Stimulated activated CD4-positive, alpha-beta T cell treated with anti-CD3 and anti-CD28 coated beads, Interleukin-12 subunit alpha, Interleukin-12 subunit beta, amount 100 ng/mL, for 48 hours (primary cell): ENCODE data around the gene SEL1L.
"Not testable (repeated sequence)": the region's sequence is repeated elsewhere in the genome, so short reads cannot be mapped to it uniquely, and the experiment has no call there.

Experiments
- DNase-seq, 3 donors: peaks; one replicate each; pipeline ENCODE4 v3.0.0-alpha.2; 2020; ENCODE audit warnings: low read depth in 2 of 3, low spot score in 1 of 3

Gene SEL1L

DNA sequence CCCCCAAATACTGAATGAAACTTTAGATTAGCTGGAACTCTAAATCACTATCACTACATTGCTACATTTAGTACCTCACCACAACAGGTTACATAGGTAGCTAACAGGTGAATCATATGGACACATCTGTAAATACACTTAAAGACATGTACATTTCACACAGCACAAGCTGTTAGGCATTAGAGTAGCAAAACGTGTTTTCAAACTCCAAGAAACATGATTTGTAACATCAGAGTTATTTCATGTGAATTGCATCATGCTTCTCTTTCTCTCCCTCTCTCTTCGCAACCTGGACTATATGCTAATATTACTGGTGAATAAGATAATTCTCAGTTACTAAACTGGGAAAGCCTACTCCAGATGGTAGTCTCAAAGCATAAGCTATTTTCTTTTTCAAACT is 4.3 kb downstream of the SEL1L start:
- DNase-seq: no peak

DNA sequence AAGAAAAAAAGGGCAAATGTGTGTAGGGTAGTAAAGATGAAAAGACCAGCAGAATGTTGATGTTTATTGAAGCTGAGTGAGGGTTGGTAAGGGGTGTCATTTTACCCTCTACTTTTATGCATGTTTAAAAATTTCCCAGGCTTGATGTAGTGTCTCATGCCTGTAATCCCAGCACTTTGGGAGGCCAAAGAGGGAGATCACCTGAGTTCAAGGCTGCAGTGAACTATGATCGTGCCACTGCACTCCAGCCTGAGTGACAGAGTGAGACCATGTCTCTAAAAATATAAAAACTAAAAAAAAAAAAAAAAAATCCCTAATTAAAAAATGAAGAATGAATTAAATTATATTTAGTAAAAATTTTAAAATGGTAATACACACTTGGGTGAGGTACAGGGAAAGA is 8.5 kb downstream of the SEL1L start:
- no peak for DNase-seq

DNA sequence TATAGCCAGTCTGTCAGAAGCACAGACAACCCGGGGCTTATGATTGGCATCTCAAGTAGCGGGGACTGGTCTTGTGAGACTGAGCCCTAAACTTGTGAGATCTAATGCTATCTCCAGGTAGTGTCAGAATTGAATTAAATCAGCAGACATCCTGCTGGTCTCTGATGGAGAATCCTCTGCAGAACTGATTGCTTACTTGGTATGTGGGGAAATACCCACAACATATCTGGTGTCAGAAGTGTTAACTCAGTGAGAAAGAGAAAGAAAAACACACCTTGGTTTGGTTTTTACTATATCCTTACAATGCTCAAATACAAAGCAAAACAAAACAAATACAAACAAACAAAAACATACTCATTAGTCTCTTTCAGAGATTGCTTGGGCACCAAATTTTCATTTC is 10.0 kb downstream of the SEL1L start:
- no peak for DNase-seq

DNA sequence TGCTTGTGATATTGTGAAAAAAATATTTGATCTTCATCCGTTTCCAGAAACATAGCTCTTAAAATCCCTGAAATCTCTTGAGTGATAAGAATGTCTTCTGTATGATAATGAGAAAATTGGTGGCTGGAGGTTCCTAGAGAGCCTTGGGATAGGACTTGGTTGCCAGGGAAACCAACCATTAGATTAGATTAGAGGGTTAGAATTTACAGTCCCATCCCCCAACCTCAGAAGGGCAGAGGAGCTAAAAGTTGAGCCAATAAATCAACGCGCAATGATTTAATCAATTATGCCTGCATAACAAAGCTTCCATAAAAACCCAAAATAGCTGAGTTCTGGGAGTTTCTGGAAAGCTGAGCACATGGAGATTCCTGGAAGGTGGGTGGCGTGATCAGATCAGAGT is 10.6 kb downstream of the SEL1L start:
- DNase-seq: no peak

DNA sequence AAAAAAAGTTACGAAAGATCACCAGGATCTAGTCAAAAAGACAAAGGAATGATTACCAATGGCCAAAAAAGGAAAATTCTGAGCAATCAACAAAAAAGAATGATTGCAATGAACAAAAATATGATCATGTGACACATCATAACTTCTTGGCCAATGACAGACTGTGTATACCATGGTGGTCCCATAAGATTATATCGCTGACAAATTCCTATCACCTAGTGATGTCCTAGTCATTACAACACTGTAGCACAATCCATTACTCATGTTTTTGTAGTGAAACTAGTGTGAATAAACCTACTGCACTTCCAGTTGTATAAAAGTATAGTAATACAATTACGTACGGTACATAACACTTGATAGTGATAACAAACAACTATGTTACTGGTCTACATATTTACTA is 12.3 kb downstream of the SEL1L start:
- no peak for DNase-seq

DNA sequence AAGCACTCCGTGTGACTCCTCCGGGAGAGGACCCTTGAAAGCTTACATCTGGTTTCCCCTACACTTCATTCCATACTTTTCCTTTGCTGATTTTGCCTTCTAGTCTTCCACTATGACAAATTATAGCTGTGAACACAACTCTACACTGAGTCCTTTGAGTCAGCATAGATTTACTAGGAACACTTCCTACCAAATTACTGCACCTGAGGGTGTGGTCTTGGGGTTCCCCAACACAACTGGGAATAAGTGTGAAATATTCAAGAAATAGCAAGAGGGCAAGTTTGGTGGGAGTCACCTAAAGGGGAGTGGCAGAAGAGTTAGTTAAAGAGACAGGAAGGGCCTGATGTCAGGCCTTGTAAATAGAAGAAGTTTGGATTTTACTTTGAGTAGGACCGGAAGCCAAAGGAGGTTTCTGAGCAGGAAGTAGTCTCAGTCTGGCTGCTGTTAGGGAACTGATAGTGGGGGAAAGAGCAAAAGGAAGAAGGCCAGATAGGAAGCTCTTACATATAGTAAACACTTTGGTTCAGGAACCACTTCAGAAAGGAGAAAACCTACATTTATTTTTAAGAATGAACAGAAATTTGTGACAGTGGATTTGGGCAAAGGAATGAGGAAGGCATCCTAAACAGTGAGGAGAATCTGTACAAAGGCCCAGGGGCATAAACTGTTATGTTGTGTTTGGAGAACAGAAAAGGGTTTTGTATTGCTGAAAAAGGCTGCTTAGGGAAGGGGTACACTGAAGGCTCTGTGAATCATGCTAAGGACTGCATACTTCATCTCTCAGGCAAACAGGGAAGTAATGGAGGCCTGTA is 14.2 kb downstream of the SEL1L start:
- DNase-seq: no peak

DNA sequence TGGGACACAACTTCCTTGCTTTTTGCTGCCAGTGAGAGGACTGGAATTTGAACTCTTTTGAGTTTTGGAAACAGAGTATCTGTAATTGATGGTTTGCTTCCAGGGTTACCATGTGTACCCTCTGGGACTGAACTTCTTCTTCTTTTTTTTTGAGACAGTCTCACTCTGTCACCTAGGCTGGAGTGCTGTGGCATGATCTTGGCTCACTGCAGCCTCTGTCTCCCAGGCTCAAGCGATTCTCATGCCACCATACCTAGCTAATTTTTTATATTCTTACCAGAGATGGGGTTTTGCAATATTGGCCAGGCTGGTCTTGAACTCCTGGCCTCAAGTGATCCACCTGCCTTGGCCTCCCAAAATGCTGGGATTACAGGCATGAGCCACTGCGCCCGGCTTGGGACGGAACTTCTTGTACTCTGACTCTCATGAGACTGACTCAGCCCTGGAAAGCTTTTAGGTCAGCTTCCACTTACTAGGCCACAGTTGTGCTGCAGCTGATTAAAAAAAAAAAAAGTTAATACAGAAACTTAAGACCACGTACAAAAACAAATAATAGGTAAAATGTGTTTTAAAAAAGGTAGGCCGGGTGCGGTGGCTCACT is 15.8 kb downstream of the SEL1L start:
- DNase-seq: no peak

DNA sequence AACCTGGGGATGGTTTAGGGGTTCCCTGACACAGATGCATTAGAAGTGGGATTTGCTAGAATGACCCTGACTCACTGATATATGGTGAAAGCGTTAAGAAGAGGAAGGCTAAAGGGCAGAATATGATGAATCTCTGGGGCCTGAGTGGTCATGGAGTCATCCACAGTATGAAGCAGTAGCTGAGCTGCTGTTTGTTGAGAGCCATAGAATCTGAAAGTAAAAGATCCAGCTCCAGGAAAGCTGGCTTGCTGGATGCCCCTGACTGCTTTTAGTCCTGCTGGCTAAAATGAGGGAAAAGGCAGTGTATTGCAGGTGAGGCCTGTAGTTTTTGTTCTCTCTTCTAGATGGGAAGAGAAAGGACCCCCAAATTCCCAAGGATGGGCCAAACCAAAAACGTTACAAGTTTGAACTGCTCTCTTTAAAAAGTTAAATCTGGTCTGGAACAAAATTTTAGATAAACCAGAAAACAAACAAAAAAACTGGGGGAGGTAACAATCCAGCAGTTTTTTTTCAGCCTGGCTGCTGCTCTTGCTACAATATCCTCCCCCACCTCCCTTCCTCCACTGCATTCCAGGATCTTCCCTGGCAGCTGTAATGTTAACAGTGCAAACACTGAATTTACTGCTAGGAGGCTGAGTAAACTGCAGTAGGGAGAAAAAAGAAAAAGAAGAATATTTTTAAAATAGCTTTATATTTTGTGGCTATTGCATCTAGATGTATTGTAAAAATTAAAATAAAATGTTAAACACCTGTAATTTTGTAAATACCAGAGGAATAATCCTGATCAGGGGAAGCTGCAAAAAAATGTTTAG is 16.5 kb downstream of the SEL1L start:
- DNase-seq: no peak

DNA sequence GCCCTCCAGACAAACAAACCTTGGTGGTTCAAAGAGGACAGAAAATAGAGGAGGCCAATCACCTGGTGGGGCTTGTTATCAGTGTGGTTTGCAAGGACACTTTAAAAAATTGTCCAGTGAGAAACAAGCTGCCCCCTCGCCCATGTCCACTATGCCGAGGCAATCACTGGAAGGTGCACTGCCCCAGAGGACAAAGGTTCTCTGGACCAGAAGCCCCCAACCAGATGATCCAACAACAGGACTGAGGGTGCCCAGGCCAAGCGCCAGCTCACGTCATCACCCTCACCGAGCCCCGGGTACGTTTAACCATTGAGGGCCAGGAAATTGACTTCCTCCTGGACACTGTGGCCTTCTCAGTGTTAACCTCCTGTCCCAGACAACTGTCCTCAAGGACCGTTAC is 17.7 kb downstream of the SEL1L start:
- DNase-seq: not testable (repeated sequence)

DNA sequence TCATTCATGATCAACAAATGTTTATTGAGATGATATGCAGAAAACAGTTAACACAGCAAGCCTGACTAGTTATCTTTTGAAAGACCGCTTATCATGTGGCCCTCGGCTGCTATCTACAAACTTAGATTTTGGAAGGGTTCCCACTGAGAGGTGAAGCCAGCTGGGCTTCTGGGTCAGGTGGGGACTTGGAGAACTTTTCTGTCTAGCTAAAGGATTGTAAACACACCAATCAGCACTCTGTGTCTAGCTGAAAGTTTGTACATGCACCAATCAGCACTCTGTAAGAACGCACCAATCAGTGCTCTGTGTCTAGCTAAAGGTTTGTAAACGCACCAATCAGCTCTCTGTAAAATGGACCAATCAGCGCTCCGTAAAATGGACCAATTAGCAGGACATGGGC is 20.8 kb downstream of the SEL1L start:
- DNase-seq: not testable (repeated sequence)

DNA sequence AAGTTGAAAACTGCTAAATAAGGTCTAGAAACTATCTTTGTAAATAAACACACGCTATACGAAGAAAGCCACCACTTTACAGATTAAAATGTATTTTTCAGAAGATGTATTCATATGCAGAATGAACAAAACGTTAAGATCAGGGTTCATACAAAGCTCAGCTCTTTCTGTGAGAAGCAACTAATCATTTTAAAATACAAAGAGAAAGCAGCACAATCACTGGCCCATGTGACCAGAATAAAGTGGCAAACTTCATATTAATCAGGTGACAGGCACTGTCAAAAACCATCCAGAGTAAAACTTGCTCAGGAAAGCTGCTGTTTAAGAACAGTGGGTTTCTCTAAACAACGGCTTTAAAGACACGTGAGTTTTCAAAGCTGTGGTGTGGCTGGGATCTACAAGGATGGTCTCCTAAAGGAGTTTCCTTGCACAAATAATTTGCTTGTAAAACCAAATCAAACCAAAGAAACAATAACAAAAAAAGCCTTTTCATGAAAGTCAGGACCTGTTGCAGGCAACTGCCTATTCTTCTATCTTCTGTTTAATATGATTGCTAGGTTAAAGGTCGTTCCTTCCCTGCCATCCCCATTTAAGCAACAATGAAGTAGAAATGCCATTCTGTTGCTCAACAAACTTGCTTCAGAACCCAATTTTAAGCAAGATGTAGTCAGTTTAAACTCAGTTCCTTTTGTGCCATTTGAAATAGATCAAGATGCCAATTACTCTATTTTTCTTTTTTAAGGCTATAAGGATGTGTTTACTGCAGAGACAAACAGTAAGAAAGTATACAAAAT is 22.3 kb downstream of the SEL1L start:
- no peak for DNase-seq

DNA sequence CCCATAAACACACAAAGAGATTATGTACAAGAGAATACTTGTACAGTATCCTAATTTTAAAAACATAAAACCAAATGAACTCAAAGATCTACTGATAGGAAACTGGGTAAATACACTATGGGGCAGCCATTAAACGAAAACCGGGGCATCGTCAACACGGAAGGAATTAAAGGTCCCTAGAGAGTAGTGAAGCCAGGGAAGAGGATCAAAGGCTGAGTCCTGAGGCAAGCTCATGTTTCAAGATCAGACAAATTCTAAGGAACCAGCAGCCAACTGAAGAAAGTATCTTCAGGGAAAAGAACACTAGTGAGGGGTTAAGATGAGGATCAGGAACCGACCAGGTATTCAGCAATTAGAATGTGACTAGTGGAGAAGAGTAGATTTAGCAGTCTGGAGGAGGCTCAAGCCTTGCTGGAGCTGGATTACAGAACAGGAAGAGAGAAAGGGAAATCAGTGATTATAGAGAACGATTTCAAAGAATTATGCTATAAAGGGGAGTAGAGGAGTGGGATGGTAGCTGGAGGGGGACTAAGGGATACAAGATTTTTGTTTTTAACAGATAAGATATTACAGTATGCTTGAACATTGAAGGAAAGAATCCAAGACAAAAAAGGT is 23.7 kb downstream of the SEL1L start:
- no peak for DNase-seq

DNA sequence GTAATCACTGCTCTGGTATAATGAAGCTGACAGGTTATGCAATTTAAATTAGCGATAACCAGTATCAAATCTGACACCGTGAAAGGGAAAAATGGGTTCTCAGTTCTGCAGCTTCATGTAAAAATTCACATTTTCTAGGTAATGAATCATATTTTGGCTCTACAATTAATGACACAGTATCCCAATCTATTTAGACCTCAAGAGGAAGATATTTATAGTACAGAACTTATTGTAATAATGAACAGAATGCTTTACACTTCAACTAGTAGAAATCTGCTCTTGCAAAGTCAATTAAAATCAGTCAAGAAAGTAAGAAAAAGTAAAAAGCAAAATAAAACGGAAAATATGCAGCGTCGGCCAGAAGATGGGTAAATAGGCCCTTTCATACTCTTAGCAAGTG is 24.3 kb downstream of the SEL1L start:
- DNase-seq: no peak

DNA sequence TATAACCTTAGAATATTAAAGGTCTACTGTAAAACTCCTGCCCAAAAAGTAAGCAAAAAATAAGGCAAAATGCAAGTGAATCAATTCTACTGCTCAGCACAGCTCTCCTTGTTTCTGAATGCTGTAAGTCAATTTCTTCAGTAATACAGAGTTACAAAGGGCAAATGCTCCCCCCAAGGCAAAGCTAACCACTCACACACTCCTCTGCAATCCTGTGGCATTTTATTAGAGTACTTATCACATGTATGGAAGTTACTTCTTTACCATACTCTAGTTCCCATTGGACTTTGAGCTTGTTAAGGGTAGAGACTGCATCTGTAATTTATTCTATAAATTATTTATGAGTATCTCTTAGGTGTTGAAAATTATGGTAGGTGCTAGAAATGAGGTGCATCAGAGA is 27.2 kb downstream of the SEL1L start:
- no peak for DNase-seq

DNA sequence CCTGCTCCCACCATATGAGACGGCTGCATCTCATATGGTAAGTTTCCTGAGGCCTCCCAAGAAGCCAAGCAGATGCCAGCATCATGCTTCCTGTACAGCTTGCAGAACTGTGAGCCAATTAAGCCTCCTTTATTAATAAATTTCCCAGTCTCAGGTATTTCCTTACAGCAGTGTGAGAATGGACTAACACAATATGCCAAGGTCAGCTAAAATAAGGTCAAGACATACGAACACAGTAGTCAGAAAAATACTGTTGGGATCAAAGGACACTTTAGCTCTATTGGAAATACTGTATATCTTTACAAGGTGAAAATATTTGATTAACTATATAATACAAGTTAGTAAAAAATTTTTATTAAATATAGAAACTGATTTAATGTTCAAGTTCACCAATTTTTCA is 28.8 kb downstream of the SEL1L start:
- DNase-seq: no peak

DNA sequence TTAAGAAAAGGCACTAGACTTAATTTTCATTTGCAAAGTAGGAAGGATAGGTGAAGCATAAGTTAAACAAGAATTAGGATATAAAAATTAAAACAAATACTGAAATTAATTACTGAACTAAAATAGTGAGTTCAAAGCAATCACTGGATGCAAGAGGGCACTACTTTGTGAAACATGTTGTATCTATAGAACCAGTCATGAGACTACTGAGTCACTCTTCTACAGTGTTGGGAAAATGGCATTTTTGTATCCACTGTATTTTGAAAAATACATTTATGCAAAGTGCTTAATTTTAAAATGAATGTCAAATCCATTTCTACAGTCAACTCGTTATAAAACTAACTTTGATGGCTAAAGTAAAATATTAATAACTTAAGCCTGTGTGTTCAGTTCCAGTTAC is 47.9 kb downstream of the SEL1L start:
- no peak for DNase-seq

DNA sequence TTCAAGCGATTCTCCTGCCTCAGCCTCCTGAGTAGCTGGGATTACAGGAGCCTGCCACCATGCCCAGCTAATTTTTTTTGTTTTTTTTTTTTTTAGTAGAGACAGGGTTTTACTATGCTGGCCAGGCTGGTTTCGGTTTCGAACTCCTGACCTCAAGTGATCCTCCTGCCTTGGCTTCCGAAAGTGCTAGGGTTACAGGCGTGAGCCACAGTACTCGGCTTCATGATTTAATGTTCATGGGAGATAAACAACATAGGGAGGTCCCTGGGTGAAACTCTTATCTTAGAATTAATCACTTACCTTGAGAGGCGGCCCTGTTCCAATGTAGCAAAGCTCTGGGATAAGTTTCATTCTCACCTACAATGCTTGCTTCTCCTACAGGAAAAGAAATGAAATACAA is 48.3 kb downstream of the SEL1L start:
- DNase-seq: no peak

DNA sequence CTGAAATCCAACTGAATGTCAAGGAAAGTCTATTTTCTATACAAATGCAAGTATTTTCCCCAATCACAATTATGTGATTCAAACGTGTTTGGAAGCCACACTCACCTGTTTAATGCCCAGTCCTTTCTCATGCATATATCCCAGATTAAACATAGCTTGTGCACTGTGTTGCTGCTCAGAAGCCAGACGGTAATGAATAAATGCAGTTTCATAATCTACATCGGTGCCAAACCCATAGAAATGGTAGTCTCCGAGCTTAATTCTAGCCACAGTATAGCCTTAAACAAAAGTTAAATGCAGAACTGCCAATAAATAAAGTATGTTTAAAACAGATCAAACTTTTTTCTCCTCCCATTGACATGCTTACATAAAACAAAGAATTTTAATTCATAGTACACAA is 49.5 kb downstream of the SEL1L start:
- no peak for DNase-seq

DNA sequence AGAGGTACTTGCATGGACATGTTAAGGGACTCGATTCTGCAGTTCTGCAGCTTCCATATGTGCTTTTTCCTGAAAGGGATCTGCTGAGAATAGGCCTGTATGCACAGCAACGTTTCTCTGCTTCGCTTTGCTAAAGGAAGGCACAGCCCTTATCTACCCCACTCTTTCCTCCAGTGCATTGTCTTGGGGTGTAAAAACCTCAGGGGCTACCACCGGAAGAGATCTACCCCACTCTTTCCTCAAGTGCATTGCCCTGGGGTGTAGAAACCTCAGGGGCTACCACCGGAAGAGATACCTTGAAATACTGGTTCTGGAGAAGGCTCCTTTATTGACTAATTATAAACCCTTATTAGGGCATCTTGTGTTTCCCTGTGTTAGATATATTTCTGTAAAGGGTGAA is 52.9 kb downstream of the SEL1L start:
- DNase-seq: no peak

DNA sequence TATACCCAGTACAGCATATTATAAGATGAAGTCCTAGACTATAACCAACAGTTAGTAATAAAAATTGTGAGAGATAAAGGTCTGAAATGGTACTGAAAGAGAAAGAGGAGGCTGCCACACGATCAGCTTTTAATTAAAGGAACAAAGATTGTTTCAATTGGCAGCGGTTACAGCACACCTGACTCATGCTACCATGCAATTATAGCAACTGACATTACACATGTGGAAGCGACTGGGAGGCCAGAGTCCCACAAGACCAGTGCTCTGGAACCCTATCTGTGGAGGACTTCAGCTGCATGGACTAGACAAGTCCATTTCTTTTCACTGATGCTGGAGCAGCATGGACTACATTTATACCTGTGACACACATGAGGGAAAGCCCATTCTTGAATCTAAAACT is 55.2 kb downstream of the SEL1L start:
- no peak for DNase-seq

DNA sequence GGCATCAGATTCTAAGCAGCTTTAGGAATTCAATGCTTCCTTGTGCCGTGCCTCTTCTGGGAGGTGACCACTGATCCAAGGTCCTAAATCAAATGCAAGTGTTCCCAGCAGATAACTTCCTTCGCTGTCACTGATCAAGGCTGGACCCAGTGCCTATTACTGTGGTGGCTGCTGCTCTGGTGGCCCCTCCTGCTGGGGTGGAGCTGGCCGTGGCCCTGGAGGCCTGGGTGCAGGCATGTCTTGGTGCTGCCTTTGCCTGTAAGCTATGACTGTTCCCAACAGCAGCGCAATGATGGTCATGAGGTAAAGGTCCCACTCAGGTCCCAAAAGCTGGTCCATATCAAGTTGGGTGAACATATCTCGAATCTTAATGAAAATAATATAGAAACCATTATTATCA is 56.8 kb downstream of the SEL1L start:
- DNase-seq: no peak
